GM23338 (cell line): ENCODE data around the gene PNPLA7. TPM values are rescaled to one million over a fixed set of nuclear protein-coding genes. Genes with fewer than 3 reads are reported as not detected.

Source experiments
- ATAC-seq: fragments of 200-7000 bp; cut with Tn5 transposase; 3 replicates; pipeline ENCODE4 v1.9.1; 2020
- DNase-seq: peaks from one replicate; pipeline ENCODE4 v3.0.0-alpha.2; 2015; ENCODE audit warnings: low spot score
- H2AFZ ChIP-seq: fragments of 200-600 bp; sonication (generic); 2 replicates; pipeline ENCODE4 v1.8.0; 2016; ENCODE audit warnings: antibody characterized with exemption, mild to moderate bottlenecking, moderate library complexity
- H3F3A ChIP-seq: fragments of 200-600 bp; sonication (generic); replicated peaks from 2 replicates; pipeline ENCODE4 v1.8.0; 2017; ENCODE audit warnings: antibody characterized with exemption, mixed run types, low read depth
- H3K27ac ChIP-seq: fragments of 200-600 bp; sonication (generic); 2 replicates; pipeline ENCODE4 v1.6.1; 2016; ENCODE audit warnings: low read depth
- H3K27me3 ChIP-seq: fragments of 200-600 bp; sonication (generic); 2 replicates; pipeline ENCODE4 v1.8.0; 2016; ENCODE audit warnings: mild to moderate bottlenecking, mixed run types, moderate library complexity; ENCODE audit not compliant: insufficient read depth
- H3K36me3 ChIP-seq: fragments of 200-600 bp; sonication (generic); 2 replicates; pipeline ENCODE4 v1.8.0; 2016; ENCODE audit warnings: mild to moderate bottlenecking; ENCODE audit not compliant: insufficient read depth
- H3K4me1 ChIP-seq: fragments of 200-600 bp; sonication (generic); 2 replicates; pipeline ENCODE4 v1.8.0; 2016; ENCODE audit warnings: mild to moderate bottlenecking, moderate library complexity; ENCODE audit not compliant: insufficient read depth
- H3K4me2 ChIP-seq: fragments of 200-600 bp; sonication (generic); 2 replicates; pipeline ENCODE4 v1.7.1; 2017; ENCODE audit warnings: mixed run types
- H3K4me3 ChIP-seq: fragments of 200-600 bp; sonication (generic); 2 replicates; pipeline ENCODE4 v1.6.1; 2016; ENCODE audit warnings: mixed run types
- H3K79me2 ChIP-seq: fragments of 200-600 bp; sonication (generic); replicated peaks from 2 replicates; pipeline ENCODE4 v1.8.0; 2017; ENCODE audit warnings: mild to moderate bottlenecking; ENCODE audit not compliant: insufficient read depth
- H3K9me2 ChIP-seq: fragments of 200-600 bp; sonication (generic); 2 replicates; pipeline ENCODE4 v1.8.0; 2017; ENCODE audit not compliant: insufficient read depth
- H4K20me1 ChIP-seq: fragments of 200-600 bp; sonication (generic); replicated peaks from 2 replicates; pipeline ENCODE4 v1.8.0; 2017; ENCODE audit warnings: mild to moderate bottlenecking; ENCODE audit not compliant: insufficient read depth
- H3K27ac Mint-ChIP-seq: 2 replicates; pipeline ENCODE4 v1.8.0; 2020; ENCODE audit warnings: inconsistent platforms, mild to moderate bottlenecking, moderate library complexity, mixed read lengths
- H3K27me3 Mint-ChIP-seq: 3 replicates; pipeline ENCODE4 v1.8.0; 2022; ENCODE audit warnings: low read depth, mild to moderate bottlenecking, moderate library complexity, mixed read lengths, inconsistent platforms; ENCODE audit not compliant: insufficient read depth, poor library complexity
- H3K36me3 Mint-ChIP-seq: 3 replicates; pipeline ENCODE4 v1.8.0; 2021; ENCODE audit warnings: low read depth, mild to moderate bottlenecking, inconsistent platforms, moderate library complexity, mixed read lengths
- H3K4me1 Mint-ChIP-seq: 3 replicates; pipeline ENCODE4 v1.8.0; 2020; ENCODE audit warnings: mild to moderate bottlenecking, inconsistent platforms, mixed read lengths
- H3K4me3 Mint-ChIP-seq: 3 replicates; pipeline ENCODE4 v1.8.0; 2021; ENCODE audit warnings: moderate library complexity, mild to moderate bottlenecking, inconsistent platforms, mixed read lengths
- H3K9me3 Mint-ChIP-seq: 3 replicates; pipeline ENCODE4 v1.8.0; 2020; ENCODE audit warnings: moderate library complexity, mild to moderate bottlenecking, inconsistent platforms, mixed read lengths
- CREB1 ChIP-seq: fragments of 250-450 bp; sonication (Bioruptor Pico); IDR thresholded peaks from 2 replicates; pipeline ENCODE4 v1.5.0; 2020; ENCODE audit warnings: low read depth, mild to moderate bottlenecking, moderate library complexity
- EZH2 ChIP-seq: fragments of 200-600 bp; sonication (generic); IDR thresholded peaks from one replicate; pipeline ENCODE4 v1.8.0; 2017; ENCODE audit warnings: antibody characterized with exemption, mild to moderate bottlenecking, low read depth; ENCODE audit not compliant: unreplicated experiment
- EZH2phosphoT487 ChIP-seq: fragments of 200-600 bp; sonication (generic); IDR thresholded peaks from one replicate; pipeline ENCODE4 v1.8.1; 2018; ENCODE audit warnings: antibody characterized with exemption; ENCODE audit not compliant: unreplicated experiment
- JUNB ChIP-seq: IDR thresholded peaks from one replicate; pipeline ENCODE4 v1.6.1; 2016; ENCODE audit warnings: antibody characterized with exemption; ENCODE audit not compliant: unreplicated experiment
- NANOG ChIP-seq: IDR thresholded peaks from 2 replicates; pipeline ENCODE4 v1.6.1; 2016; ENCODE audit warnings: antibody characterized with exemption, borderline replicate concordance
- POLR2AphosphoS5 ChIP-seq: IDR thresholded peaks from 2 replicates; pipeline ENCODE4 v1.6.1; 2016; ENCODE audit warnings: antibody characterized with exemption, low read depth
- STAT1 ChIP-seq: IDR thresholded peaks from one replicate; pipeline ENCODE4 v1.6.1; 2016; ENCODE audit warnings: antibody characterized with exemption; ENCODE audit not compliant: unreplicated experiment
- ZNF114 ChIP-seq: fragments of 250-450 bp; sonication (Bioruptor Pico); IDR thresholded peaks from 2 replicates; pipeline ENCODE4 v1.5.0; 2020; ENCODE audit warnings: mild to moderate bottlenecking, moderate library complexity
- ZNF331 ChIP-seq: fragments of 250-450 bp; sonication (Bioruptor Pico); IDR thresholded peaks from 2 replicates; pipeline ENCODE4 v1.5.0; 2020; ENCODE audit warnings: low read depth, mild to moderate bottlenecking, moderate library complexity
- ZNF462 ChIP-seq: fragments of 250-450 bp; sonication (Bioruptor Pico); IDR thresholded peaks from 2 replicates; pipeline ENCODE4 v1.5.0; 2020; ENCODE audit warnings: mild to moderate bottlenecking, moderate library complexity
- polyA plus RNA-seq: library from polyadenylated mRNA; unstranded; fragments of >200 nt; fragmentation: Nextera tagmentation; extraction: Ambion mirVana; gene quantifications from 2 replicates; pipeline ENCODE4 v1.2.1, GENCODE V29; 2016
- total RNA-seq: library from RNA; depleted of rRNA; stranded (reverse); fragments of >200 nt; shearing (Covaris generic); gene quantifications from 2 replicates; pipeline ENCODE4 v1.2.3, GENCODE V29; 2014
- TF ChIP-seq, protein P1 (sequence below): IDR thresholded peaks from one replicate; pipeline ENCODE4 v1.6.1; 2018; ENCODE audit warnings: antibody characterized with exemption; ENCODE audit not compliant: unreplicated experiment
- TF ChIP-seq, protein P2 (sequence below), 2 experiments: fragments of 200-600 bp in 1 of 2; sonication (generic) in 1 of 2; conservative IDR thresholded peaks; 2 replicates each; pipeline versions ENCODE4 v1.5.1 to v1.6.1; 2016 to 2017; ENCODE audit warnings: antibody characterized with exemption in 2 of 2, low read depth in 2 of 2, mild to moderate bottlenecking in 2 of 2, moderate library complexity in 1 of 2
- TF ChIP-seq, protein P3 (sequence below): IDR thresholded peaks from 2 replicates; pipeline ENCODE4 v1.6.1; 2016; ENCODE audit warnings: antibody characterized with exemption

PNPLA7 gene
- total and polyA plus RNA-seq, 2 experiments from 2014 or later, result 0.45 to 0.80 TPM

DNA sequence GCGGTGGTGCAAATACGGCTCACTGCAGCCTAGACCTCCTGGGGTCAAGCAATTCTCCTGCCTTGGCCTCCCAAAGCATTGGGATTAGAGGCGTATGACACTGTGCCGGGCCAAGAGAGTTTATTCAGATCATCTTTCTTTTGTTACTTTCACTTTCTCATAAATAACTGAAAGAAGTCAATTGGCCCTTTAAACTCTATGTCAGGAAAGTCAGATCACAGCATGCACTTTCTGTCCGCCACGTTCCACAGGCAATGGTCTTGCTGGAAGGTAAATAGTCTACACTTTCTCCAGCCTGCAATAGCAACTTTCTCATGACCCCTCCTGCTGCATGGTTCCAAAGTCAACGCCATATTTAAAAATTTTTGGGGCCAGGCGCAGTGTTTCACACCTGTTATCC is 48.7 kb upstream of the PNPLA7 start:
- H4K20me1 ChIP-seq, result peaks cover 5% of the 10 kb centered on the region; the same call in 1 of the 2 replicates
- Mint-ChIP-seq H3K27me3 (peaks cover 21% of the 10 kb centered on the region), H3K36me3 (no peaks in the 10 kb centered on the region; the same call in 2 of the 3 replicates), H3K4me3 (no peak overlapping the region), H3K9me3 (no peaks in the 10 kb centered on the region; the same call in 2 of the 3 replicates), H3K4me1 (peaks cover 6% of the 10 kb centered on the region), H3K27ac (no peak overlapping the region)
- no peaks in the 10 kb centered on the region for H3K36me3 ChIP-seq
- H3F3A ChIP-seq, result 0 out of 2 replicates have a peak, but pooled peaks cover 2% of the 10 kb centered on the region
- no peak overlapping the region for H3K27ac ChIP-seq
- TF ChIP-seq, protein P1, sequence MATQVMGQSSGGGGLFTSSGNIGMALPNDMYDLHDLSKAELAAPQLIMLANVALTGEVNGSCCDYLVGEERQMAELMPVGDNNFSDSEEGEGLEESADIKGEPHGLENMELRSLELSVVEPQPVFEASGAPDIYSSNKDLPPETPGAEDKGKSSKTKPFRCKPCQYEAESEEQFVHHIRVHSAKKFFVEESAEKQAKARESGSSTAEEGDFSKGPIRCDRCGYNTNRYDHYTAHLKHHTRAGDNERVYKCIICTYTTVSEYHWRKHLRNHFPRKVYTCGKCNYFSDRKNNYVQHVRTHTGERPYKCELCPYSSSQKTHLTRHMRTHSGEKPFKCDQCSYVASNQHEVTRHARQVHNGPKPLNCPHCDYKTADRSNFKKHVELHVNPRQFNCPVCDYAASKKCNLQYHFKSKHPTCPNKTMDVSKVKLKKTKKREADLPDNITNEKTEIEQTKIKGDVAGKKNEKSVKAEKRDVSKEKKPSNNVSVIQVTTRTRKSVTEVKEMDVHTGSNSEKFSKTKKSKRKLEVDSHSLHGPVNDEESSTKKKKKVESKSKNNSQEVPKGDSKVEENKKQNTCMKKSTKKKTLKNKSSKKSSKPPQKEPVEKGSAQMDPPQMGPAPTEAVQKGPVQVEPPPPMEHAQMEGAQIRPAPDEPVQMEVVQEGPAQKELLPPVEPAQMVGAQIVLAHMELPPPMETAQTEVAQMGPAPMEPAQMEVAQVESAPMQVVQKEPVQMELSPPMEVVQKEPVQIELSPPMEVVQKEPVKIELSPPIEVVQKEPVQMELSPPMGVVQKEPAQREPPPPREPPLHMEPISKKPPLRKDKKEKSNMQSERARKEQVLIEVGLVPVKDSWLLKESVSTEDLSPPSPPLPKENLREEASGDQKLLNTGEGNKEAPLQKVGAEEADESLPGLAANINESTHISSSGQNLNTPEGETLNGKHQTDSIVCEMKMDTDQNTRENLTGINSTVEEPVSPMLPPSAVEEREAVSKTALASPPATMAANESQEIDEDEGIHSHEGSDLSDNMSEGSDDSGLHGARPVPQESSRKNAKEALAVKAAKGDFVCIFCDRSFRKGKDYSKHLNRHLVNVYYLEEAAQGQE, result no peak
- TF ChIP-seq, protein P2, sequence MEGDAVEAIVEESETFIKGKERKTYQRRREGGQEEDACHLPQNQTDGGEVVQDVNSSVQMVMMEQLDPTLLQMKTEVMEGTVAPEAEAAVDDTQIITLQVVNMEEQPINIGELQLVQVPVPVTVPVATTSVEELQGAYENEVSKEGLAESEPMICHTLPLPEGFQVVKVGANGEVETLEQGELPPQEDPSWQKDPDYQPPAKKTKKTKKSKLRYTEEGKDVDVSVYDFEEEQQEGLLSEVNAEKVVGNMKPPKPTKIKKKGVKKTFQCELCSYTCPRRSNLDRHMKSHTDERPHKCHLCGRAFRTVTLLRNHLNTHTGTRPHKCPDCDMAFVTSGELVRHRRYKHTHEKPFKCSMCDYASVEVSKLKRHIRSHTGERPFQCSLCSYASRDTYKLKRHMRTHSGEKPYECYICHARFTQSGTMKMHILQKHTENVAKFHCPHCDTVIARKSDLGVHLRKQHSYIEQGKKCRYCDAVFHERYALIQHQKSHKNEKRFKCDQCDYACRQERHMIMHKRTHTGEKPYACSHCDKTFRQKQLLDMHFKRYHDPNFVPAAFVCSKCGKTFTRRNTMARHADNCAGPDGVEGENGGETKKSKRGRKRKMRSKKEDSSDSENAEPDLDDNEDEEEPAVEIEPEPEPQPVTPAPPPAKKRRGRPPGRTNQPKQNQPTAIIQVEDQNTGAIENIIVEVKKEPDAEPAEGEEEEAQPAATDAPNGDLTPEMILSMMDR (conservative IDR thresholded peaks at IDR 0.05; ENCODE audit: low read depth in 2 of 2), result no peak
- TF ChIP-seq STAT1 (no peak), ZNF331 (CRISPR knock-in tag) (no peak), ZNF114 (CRISPR knock-in tag) (no peak), EZH2phosphoT487 (no peak), CREB1 (CRISPR knock-in tag) (no peak), EZH2 (no peak), NANOG (no peak), ZNF462 (CRISPR knock-in tag) (no peak), POLR2AphosphoS5 (no peak), JUNB (no peak)
- TF ChIP-seq, protein P3, sequence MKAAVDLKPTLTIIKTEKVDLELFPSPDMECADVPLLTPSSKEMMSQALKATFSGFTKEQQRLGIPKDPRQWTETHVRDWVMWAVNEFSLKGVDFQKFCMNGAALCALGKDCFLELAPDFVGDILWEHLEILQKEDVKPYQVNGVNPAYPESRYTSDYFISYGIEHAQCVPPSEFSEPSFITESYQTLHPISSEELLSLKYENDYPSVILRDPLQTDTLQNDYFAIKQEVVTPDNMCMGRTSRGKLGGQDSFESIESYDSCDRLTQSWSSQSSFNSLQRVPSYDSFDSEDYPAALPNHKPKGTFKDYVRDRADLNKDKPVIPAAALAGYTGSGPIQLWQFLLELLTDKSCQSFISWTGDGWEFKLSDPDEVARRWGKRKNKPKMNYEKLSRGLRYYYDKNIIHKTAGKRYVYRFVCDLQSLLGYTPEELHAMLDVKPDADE, result no peak
- H2AFZ ChIP-seq, result no peak overlapping the region
- no peak overlapping the region for H3K4me2 ChIP-seq
- H3K4me3 ChIP-seq, result no peak overlapping the region
- DNase-seq, result no peak
- H3K79me2 ChIP-seq, result no peaks in the 10 kb centered on the region
- no peak for ATAC-seq
- no peaks in the 10 kb centered on the region for H3K4me1 ChIP-seq
- peaks cover 1% of the 10 kb centered on the region for H3K27me3 ChIP-seq
- no peaks in the 10 kb centered on the region for H3K9me2 ChIP-seq
